Astrocyte of the hippocampus (primary cell): ENCODE data around the gene ZPR1.
A peak's percentile ranks its signal among the peaks of the same experiment; 100 is the strongest.
"Not testable (repeated sequence)": the region's sequence is repeated elsewhere in the genome, so short reads cannot be mapped to it uniquely, and the experiment has no call there.

Source experiments
- DNase-seq: peaks from one replicate; pipeline ENCODE4 v3.0.0; 2011; ENCODE audit warnings: low read depth, low spot score

The ZPR1 gene

GRCh38 chr11:116792144-116792868 lies 4.5 kb upstream of the ZPR1 start:
- DNase-seq, result no peak

GRCh38 chr11:116791813-116792143 lies 4.0 kb upstream of the ZPR1 start, which contains the start of gene APOA5:
APOA5 (minus strand) TSS chr11:116791879; CDS start chr11:116791860, 19 bp downstream.
- DNase-seq, result no peak

GRCh38 chr11:116791002-116791812 lies 3.4 kb upstream of the ZPR1 start:
- peak; percentile 82 for DNase-seq

GRCh38 chr11:116790167-116791001 lies 2.6 kb upstream of the ZPR1 start:
- no peak for DNase-seq

- no peak for DNase-seq
Measured at GRCh38 chr11:116788975-116789374, 1.2 kb upstream of the ZPR1 start.

- no peak for DNase-seq
Measured at GRCh38 chr11:116788534-116788933, 711 bp upstream of the ZPR1 start.

GRCh38 chr11:116787436-116787785 lies 412 bp downstream of the ZPR1 start:
- DNase-seq, result peak; percentile 23

- DNase-seq, result no peak
Measured at GRCh38 chr11:116786966-116787365, 857 bp downstream of the ZPR1 start.

GRCh38 chr11:116786326-116786725 lies 1.5 kb downstream of the ZPR1 start:
- no peak for DNase-seq

- peak; percentile 45 for DNase-seq
Measured at GRCh38 chr11:116782728-116783127, 5.1 kb downstream of the ZPR1 start.

GRCh38 chr11:116778556-116778955 lies 9.3 kb downstream of the ZPR1 start:
- no peak for DNase-seq

GRCh38 chr11:116777056-116777455 lies 10.8 kb downstream of the ZPR1 start:
- no peak for DNase-seq

- DNase-seq, result no peak
Measured at GRCh38 chr11:116776522-116776984, 11.3 kb downstream of the ZPR1 start.

GRCh38 chr11:116775975-116776374 lies 11.8 kb downstream of the ZPR1 start:
- DNase-seq, result no peak

GRCh38 chr11:116774661-116775060 lies 13.2 kb downstream of the ZPR1 start:
- no peak for DNase-seq

GRCh38 chr11:116773203-116774097 lies 14.4 kb downstream of the ZPR1 start:
- DNase-seq, result no peak

GRCh38 chr11:116772443-116773202 lies 15.2 kb downstream of the ZPR1 start, which contains the start of gene BUD13:
BUD13 (minus strand) TSS chr11:116772987; CDS start chr11:116772964, 23 bp downstream.
- DNase-seq, result peak; percentile 95

- no peak for DNase-seq
Measured at GRCh38 chr11:116771935-116772334, 15.9 kb downstream of the ZPR1 start.

GRCh38 chr11:116762132-116762531 lies 25.7 kb downstream of the ZPR1 start:
- no peak for DNase-seq

GRCh38 chr11:116756044-116756443 lies 31.8 kb downstream of the ZPR1 start:
- DNase-seq, result not testable (repeated sequence)
